GM19099 (cell line): ENCODE data around the gene TENM4.

Experiments
- POLR2A ChIP-seq: IDR thresholded peaks from 3 replicates; pipeline ENCODE4 v1.6.1; 2011; ENCODE audit warnings: low read depth; ENCODE audit not compliant: insufficient read length; ENCODE audit errors: extremely low read depth

TENM4 gene

GRCh38 chr11:79434283-79434682, 6.5 kb downstream of the TENM4 start:
- TF ChIP-seq POLR2A, result no peak

- no peak for TF ChIP-seq POLR2A
These were observed 8.7 kb downstream of the TENM4 start for GRCh38 chr11:79432138-79432537.

- TF ChIP-seq POLR2A, result no peak
These were observed 9.3 kb downstream of the TENM4 start for GRCh38 chr11:79431535-79431934.

- TF ChIP-seq POLR2A, result no peak
These were observed 10.6 kb downstream of the TENM4 start for GRCh38 chr11:79430280-79430679.

GRCh38 chr11:79428406-79428805, 12.4 kb downstream of the TENM4 start:
- TF ChIP-seq POLR2A, result no peak

GRCh38 chr11:79427611-79428327, 13.1 kb downstream of the TENM4 start:
- TF ChIP-seq POLR2A, result no peak

- TF ChIP-seq POLR2A, result no peak
These were observed 13.7 kb downstream of the TENM4 start for GRCh38 chr11:79427126-79427525.

GRCh38 chr11:79425463-79425862, 15.4 kb downstream of the TENM4 start:
- no peak for TF ChIP-seq POLR2A

GRCh38 chr11:79423736-79424135, 17.1 kb downstream of the TENM4 start:
- no peak for TF ChIP-seq POLR2A

- no peak for TF ChIP-seq POLR2A
These were observed 18.0 kb downstream of the TENM4 start for GRCh38 chr11:79422866-79423265.

- TF ChIP-seq POLR2A, result no peak
These were observed 19.0 kb downstream of the TENM4 start for GRCh38 chr11:79421820-79422219.

- TF ChIP-seq POLR2A, result no peak
These were observed 21.7 kb downstream of the TENM4 start for GRCh38 chr11:79419120-79419519.

- TF ChIP-seq POLR2A, result no peak
These were observed 22.6 kb downstream of the TENM4 start for GRCh38 chr11:79418241-79418640.

- TF ChIP-seq POLR2A, result no peak
These were observed 23.5 kb downstream of the TENM4 start for GRCh38 chr11:79417069-79417920.

GRCh38 chr11:79415912-79416311, 24.9 kb downstream of the TENM4 start:
- TF ChIP-seq POLR2A, result no peak

GRCh38 chr11:79415411-79415810, 25.4 kb downstream of the TENM4 start:
- TF ChIP-seq POLR2A, result no peak

GRCh38 chr11:79414644-79415317, 26.0 kb downstream of the TENM4 start:
- TF ChIP-seq POLR2A, result no peak

GRCh38 chr11:79414041-79414440, 26.8 kb downstream of the TENM4 start:
- TF ChIP-seq POLR2A, result no peak
